GM21528 (cell line): ENCODE measurements around the gene CABP4.
"Not testable (repeated sequence)": the region's sequence is repeated elsewhere in the genome, so short reads cannot be mapped to it uniquely, and the experiment has no call there.

Experiments
- ATAC-seq: cut with Tn5 transposase; IDR thresholded peaks from one replicate; pipeline ENCODE4 v1.9.1; 2021; ENCODE audit warnings: mild to moderate bottlenecking, moderate library complexity; ENCODE audit not compliant: unreplicated experiment, low FRiP score

The CABP4 gene

GRCh38 chr11:67418476-67419281 lies 36.5 kb upstream of the CABP4 start:
- ATAC-seq = no peak

DNA sequence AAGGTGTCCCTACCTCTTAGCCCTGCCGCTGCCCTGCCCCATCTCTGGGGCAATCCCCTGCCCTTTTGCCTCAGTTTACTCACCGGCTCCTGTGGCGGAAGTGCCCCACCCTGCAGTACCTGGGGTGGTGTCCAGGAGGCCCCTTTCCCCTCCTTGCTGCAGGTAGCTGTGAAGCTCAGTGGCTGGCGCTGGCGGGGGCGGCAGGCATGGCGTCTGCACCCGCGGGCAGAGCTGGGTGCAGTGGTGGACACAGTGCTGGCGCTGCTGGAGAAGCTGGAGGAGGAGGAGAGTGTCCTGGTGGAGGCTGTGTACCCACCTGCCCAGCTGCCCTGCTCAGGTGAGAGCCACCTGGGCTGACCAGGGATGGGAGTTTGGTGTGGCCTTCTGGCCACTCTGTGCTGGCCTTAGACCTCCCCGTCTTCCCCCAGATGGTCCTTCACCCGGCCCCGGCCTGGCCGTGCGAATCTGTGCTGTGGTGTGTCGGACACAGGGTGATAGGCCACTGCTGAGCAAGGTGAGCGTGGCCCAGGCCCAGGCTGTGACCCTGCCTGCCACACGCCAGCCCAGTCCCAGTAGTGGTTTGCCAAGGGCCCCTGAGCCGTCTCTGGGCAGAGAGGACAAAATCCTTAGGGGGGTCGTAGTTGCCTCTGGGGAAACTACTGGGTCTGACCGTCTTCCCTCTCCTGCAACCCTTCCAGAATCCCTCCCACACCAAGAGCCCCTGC lies 35.7 kb upstream of the CABP4 start:
- ATAC-seq = no peak

GRCh38 chr11:67420147-67420645 lies 35.0 kb upstream of the CABP4 start:
- ATAC-seq = no peak

- peak; percentile 74 for ATAC-seq
These were observed 34.3 kb upstream of the CABP4 start for GRCh38 chr11:67420646-67421429.

DNA sequence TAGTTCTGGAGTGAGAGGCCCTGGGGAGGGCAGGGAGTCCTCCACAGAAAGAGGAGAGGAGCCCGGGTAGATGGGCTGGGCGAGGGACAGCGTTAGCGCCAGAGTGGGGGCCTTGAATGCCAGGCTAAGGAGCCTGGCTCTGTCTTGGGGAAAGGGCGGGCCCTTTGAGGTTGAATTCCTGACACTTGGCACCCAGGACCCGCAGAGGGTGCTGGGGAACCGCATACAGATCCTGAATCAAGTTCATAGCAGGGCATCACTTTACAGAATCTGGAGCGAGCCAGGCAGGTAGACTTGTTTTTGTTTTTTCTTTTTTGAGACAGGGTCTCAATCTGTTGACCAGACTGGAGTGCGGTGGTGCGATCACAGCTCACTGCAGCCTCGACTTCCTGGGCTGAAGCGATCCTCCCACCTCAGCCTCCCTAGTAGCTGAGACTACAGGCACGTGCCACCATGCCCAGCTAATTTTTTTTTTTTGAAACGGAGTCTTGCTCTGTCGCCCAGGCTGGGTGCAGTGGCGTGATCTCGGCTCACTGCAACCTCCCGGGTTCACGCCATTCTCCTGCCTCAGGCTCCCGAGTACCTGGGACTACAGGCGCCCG lies 33.6 kb upstream of the CABP4 start:
- no peak for ATAC-seq

DNA sequence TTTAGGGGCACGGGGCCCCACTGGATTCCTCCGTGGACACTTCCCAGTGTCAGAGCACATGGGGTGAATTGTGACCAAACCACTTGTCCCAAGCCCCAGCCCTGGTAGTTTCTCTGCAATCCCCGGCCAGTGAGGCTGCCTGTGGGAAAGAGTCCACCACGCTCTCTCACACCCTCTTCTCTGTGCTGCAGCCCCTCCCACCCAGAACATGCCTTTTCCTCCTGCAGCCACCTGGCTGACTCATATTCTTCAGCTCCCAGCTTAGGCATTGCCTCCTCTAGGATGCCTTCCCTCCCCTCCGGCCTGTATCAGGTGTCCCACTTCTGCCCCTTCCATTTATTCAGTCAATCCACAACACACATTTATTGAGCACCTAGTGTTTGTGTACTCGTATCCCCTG lies 32.3 kb upstream of the CABP4 start:
- ATAC-seq = no peak

- ATAC-seq = no peak
These were observed 31.7 kb upstream of the CABP4 start for GRCh38 chr11:67423466-67423865.

GRCh38 chr11:67423891-67424613 lies 31.1 kb upstream of the CABP4 start:
- ATAC-seq = no peak

DNA sequence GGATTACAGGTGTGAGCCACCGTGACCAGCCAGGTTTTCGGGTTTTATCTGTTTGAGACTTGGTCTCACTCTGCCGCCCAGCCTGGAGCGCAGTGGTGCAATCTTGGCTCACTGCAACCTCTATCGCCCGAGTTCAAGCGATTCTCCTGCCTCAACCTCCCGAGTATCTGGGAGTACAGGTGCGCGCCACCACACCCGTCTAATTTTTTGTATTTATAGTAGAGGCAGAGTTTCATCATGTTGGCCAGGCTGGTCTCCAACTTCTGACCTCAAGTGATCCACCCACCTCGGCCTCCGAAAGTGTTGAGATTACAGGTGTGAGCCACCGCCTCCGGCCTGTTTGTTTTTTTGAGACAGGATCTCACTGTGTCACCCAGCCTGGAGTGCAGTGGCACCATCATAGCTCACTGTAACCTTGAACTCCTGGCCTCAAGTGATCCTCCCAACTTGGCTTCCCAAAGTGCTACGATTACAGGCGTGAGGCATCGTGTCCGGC lies 27.7 kb upstream of the CABP4 start:
- not testable (repeated sequence) for ATAC-seq

GRCh38 chr11:67428052-67429001 lies 26.8 kb upstream of the CABP4 start, which contains the start of gene RPS6KB2:
Gene RPS6KB2, plus strand, starts transcription at chr11:67428494. Its CDS starts 52 bp downstream, at chr11:67428546.
- peak; percentile 62 for ATAC-seq

- ATAC-seq = no peak
These were observed 26.0 kb upstream of the CABP4 start for GRCh38 chr11:67429038-67429668.

- no peak for ATAC-seq
These were observed 25.4 kb upstream of the CABP4 start for GRCh38 chr11:67429722-67430121.

GRCh38 chr11:67431346-67432249 lies 23.6 kb upstream of the CABP4 start:
- ATAC-seq = no peak

- ATAC-seq = no peak
These were observed 22.4 kb upstream of the CABP4 start for GRCh38 chr11:67432655-67433349.

DNA sequence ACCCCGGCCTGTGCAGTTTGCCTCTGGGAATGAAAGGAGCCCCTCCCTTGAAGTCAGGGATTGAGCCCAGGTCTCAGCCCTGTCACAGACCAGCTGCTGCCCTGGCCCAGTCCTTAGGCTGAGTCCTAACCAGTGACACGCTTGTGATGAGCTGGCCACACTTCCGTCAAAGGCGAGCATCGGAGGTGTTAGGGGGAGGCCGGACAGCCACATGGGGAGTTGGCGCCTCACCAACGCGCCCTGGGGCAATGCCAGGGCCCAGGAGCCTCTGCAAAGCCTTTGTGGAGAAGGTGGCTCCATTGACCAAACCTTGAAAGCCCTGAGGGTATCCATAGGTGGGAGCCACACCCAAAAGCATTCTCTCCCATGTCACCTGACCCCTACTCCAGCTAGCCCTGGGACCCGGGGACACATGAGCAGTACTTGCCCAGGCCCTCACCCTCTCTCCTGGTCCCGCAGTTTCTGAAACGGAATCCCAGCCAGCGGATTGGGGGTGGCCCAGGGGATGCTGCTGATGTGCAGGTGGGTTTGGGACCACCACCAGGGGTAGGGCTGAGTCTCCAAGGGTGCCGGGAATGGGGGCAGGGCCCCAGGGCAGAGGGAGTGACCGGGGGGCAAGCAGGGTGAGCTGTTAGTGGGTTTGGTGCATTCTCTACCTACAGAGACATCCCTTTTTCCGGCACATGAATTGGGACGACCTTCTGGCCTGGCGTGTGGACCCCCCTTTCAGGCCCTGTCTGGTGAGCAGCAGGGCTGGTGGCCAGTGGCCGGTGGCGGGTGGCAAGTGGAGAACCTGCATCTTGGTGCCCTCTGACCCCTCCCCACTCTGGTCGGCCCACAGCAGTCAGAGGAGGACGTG lies 21.4 kb upstream of the CABP4 start:
- ATAC-seq = no peak
